T-cell (primary cell): ENCODE results near the gene NAV2. TPM values are rescaled to one million over a fixed set of nuclear protein-coding genes. Genes with fewer than 3 reads are reported as not detected.

Experiments used
- ATAC-seq, 4 experiments: fragments of 200-7000 bp in 3 of 4; fragments of 150-1000 bp in 1 of 4; cut with Tn5 transposase; replicated peaks in 1 of 4; 1 replicate in 3 of 4; 2 replicates in 1 of 4; pipeline ENCODE4 v1.10.0; 2021; ENCODE audit warnings: moderate library complexity in 3 of 4, mild to moderate bottlenecking in 2 of 4, moderate number of reproducible peaks in 1 of 4
- CTCF ChIA-PET, 2 donors: fragments of 300-600 bp; sonication (Branson Sonifier 250); formaldehyde crosslinking; loops; one replicate each; lab custom pipeline; 2022; ENCODE audit warnings: antibody characterized with exemption in 2 of 2; lab: Charles Lee
- POLR2A ChIA-PET, 2 donors: fragments of 300-600 bp; sonication (Branson Sonifier 250); formaldehyde crosslinking; loops; one replicate each; lab custom pipeline; 2022; ENCODE audit warnings: antibody characterized with exemption in 2 of 2; lab: Charles Lee
- DNase-seq, 35 experiments: peaks; one replicate each; pipeline versions ENCODE4 v3.0.0 to v3.0.0-alpha.2; 2013 to 2023
- H3K27ac ChIP-seq: one replicate; pipeline ENCODE4 v1.5.1; 2013; ENCODE audit warnings: low read length
- H3K27me3 ChIP-seq, 2 experiments: replicated peaks in 1 of 2; 1 replicate in 1 of 2; 2 replicates in 1 of 2; pipeline versions ENCODE4 v1.6.1 to v1.7.0; 2013; ENCODE audit warnings: low read length in 1 of 2, mixed read lengths in 1 of 2; ENCODE audit not compliant: control insufficient read depth in 2 of 2, insufficient read depth in 2 of 2; ENCODE audit errors: extremely low read depth in 1 of 2
- H3K36me3 ChIP-seq, 2 donors: 1 replicate in 1 of 2; 2 replicates in 1 of 2; pipeline versions ENCODE4 v1.6.1 to v1.7.0; 2013; ENCODE audit warnings: low read length in 1 of 2; ENCODE audit not compliant: control insufficient read depth in 2 of 2, insufficient read depth in 1 of 2; ENCODE audit errors: extremely low read depth in 1 of 2
- H3K4me1 ChIP-seq, 2 experiments: 1 replicate in 1 of 2; 2 replicates in 1 of 2; pipeline versions ENCODE4 v1.6.1 to v1.7.0; 2013; ENCODE audit warnings: low read length in 2 of 2, mixed read lengths in 1 of 2; ENCODE audit not compliant: insufficient read depth in 2 of 2, control insufficient read depth in 1 of 2; ENCODE audit errors: extremely low read depth in 1 of 2
- H3K4me3 ChIP-seq, 2 donors: 1 replicate in 1 of 2; 2 replicates in 1 of 2; pipeline versions ENCODE4 v1.5.1 to v1.7.0; 2013; ENCODE audit warnings: mild to moderate bottlenecking in 2 of 2, low read length in 1 of 2, moderate library complexity in 1 of 2; ENCODE audit not compliant: control insufficient read depth in 1 of 2; ENCODE audit errors: extremely low read depth in 1 of 2
- H3K9me3 ChIP-seq: 2 replicates; pipeline ENCODE4 v1.7.0; 2013
- H3K27ac Mint-ChIP-seq, 2 donors: one replicate each; pipeline ENCODE4 v1.8.0; 2020 to 2021; ENCODE audit warnings: mild to moderate bottlenecking in 2 of 2, mixed read lengths in 2 of 2
- H3K27me3 Mint-ChIP-seq, 2 donors: one replicate each; pipeline ENCODE4 v1.8.0; 2021 to 2022; ENCODE audit warnings: mixed read lengths in 2 of 2
- H3K36me3 Mint-ChIP-seq: one replicate; pipeline ENCODE4 v1.8.0; 2021; ENCODE audit warnings: mixed read lengths
- H3K4me1 Mint-ChIP-seq, 3 donors: one replicate each; pipeline ENCODE4 v1.8.0; 2020 to 2022; ENCODE audit warnings: mixed read lengths in 3 of 3, mild to moderate bottlenecking in 1 of 3
- H3K4me3 Mint-ChIP-seq, 3 donors: one replicate each; pipeline ENCODE4 v1.8.0; 2020 to 2022; ENCODE audit warnings: mild to moderate bottlenecking in 3 of 3, mixed read lengths in 3 of 3, moderate library complexity in 3 of 3
- H3K9me3 Mint-ChIP-seq, 3 donors: one replicate each; pipeline ENCODE4 v1.8.0; 2020 to 2022; ENCODE audit warnings: mixed read lengths in 3 of 3
- WGBS: methylation state at CpG from one replicate; pipeline ENCODE4 v1.1.5; 2013; ENCODE audit warnings: missing lambda C conversion rate; ENCODE audit not compliant: insufficient coverage; 5-methylcytosine and 5-hydroxymethylcytosine counted together
- total RNA-seq, 35 experiments: library from RNA in 6 of 35; stranded (reverse) in 6 of 35; fragments of 120-200 nt in 1 of 35; gene quantifications; one replicate each; pipeline versions ENCODE4 v1.2.1 to v1.2.4 and lab custom pipeline; 2013 to 2026

Gene NAV2
- total RNA-seq, 5 donors from 2014 or later (not counting 1 experiment from before 2014, with no cell fraction given), result 0.55 to 3.0 (median 1.8) TPM

- POLR2A ChIA-PET, result no interaction called here
- H3K4me1 ChIP-seq, result no peaks in the 10 kb centered on the region
- Mint-ChIP-seq H3K27me3 (peaks cover 0 to 17% of the 10 kb centered on the region in 2 donors), H3K4me1 (no peaks in the 10 kb centered on the region), H3K9me3 (no peaks in the 10 kb centered on the region), H3K27ac (no peak overlapping the region), H3K36me3 (no peaks in the 10 kb centered on the region), H3K4me3 (no peak overlapping the region)
- CTCF ChIA-PET, result no interaction called here
- no peaks in the 10 kb centered on the region for H3K9me3 ChIP-seq
- ATAC-seq (no peak), DNase-seq (no peak)
- no peak overlapping the region for H3K4me3 ChIP-seq
- no peak overlapping the region for H3K27ac ChIP-seq
- 100% methylated on average over 1 of the region's 7 CpGs for WGBS
- H3K27me3 ChIP-seq, result peaks cover 0 to 6% of the 10 kb centered on the region in 2 experiments
- H3K36me3 ChIP-seq, result no peaks in the 10 kb centered on the region
Observed at GRCh38 chr11:20032577-20033260, 320.1 kb downstream of the NAV2 start.

DNA sequence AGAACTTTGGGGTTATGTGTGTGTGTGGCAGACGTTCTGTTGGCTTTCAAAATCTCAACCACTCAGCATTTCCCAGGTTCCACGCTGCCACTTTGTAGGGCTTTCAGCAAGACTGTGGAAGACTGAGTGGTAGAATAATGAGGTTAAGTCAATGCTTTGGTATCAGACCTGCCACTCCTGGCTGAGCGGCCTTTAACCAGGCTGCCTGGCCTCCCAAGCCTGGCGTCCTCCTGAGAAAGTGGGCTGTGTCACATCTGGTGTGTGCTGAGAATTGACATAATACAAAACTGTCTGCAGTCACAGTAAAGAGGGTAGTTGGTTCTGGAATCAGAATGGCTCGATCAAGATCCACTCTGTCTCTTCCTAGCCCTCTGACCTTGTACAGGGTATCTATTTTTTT lies 321.2 kb downstream of the NAV2 start:
- Mint-ChIP-seq H3K27ac (no peak overlapping the region), H3K36me3 (no peaks in the 10 kb centered on the region), H3K4me3 (no peak overlapping the region), H3K27me3 (peaks cover 0 to 19% of the 10 kb centered on the region in 2 donors), H3K4me1 (no peaks in the 10 kb centered on the region), H3K9me3 (no peaks in the 10 kb centered on the region)
- H3K4me3 ChIP-seq, result no peak overlapping the region
- peaks cover 0 to 6% of the 10 kb centered on the region in 2 experiments for H3K27me3 ChIP-seq
- H3K36me3 ChIP-seq, result no peaks in the 10 kb centered on the region
- WGBS, result 100% methylated on average over 1 of the region's 5 CpGs
- CTCF ChIA-PET, result no interaction called here
- H3K4me1 ChIP-seq, result no peaks in the 10 kb centered on the region
- H3K9me3 ChIP-seq, result no peaks in the 10 kb centered on the region
- POLR2A ChIA-PET, result no interaction called here
- DNase-seq (no peak), ATAC-seq (no peak)
- H3K27ac ChIP-seq, result no peak overlapping the region

DNA sequence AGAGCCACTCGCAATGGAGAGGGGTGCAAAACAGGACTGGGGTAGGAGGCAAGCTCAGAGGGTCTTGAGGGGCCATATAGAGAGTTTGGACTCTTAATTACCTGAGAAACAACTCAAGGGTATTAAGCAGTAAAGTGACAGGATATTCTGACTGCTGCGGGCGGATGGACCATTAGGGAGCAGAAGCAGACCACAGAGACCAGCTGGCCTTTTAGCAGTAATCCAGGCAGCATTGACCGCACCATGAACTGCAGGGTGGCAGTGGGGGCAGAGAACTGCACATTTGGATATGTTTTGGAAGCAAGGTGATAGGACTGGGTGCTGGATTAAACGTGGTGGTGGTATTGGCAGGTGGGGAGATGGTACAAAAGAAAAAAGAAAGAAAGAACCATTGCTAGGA lies 322.3 kb downstream of the NAV2 start:
- Mint-ChIP-seq H3K9me3 (no peaks in the 10 kb centered on the region), H3K4me3 (no peak overlapping the region), H3K27me3 (peaks cover 0 to 26% of the 10 kb centered on the region in 2 donors), H3K27ac (no peak overlapping the region), H3K36me3 (no peaks in the 10 kb centered on the region), H3K4me1 (no peaks in the 10 kb centered on the region)
- POLR2A ChIA-PET, result no interaction called here
- H3K4me3 ChIP-seq, result no peak overlapping the region
- 86% methylated on average over 4 of the region's 5 CpGs for WGBS
- no peaks in the 10 kb centered on the region for H3K36me3 ChIP-seq
- H3K4me1 ChIP-seq, result no peaks in the 10 kb centered on the region
- CTCF ChIA-PET, result no interaction called here
- ATAC-seq (no peak), DNase-seq (no peak)
- peaks cover 0 to 6% of the 10 kb centered on the region in 2 experiments for H3K27me3 ChIP-seq
- H3K27ac ChIP-seq, result no peak overlapping the region
- H3K9me3 ChIP-seq, result no peaks in the 10 kb centered on the region

DNA sequence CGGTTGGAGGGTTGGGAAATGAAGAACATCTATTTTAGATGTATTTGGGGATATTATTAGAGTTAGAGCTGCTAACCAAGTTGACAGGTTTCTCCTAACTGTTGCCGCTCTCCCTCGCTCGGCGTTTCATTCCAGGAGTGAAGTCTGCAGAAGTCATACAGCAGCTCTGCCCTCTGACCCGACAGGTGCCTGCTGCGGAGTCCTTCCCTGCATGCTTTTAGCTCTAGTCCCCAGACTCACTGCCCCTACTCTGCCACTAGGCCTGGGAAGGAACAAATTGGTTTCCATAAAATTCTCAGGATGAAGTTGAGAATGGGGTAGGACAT lies 322.7 kb downstream of the NAV2 start:
- Histone ChIP-seq H3K4me1 (no peaks in the 10 kb centered on the region), H3K36me3 (no peaks in the 10 kb centered on the region), H3K4me3 (no peak overlapping the region), H3K27ac (no peak overlapping the region), H3K27me3 (peaks cover 0 to 6% of the 10 kb centered on the region in 2 experiments), H3K9me3 (no peaks in the 10 kb centered on the region)
- ATAC-seq (no peak), DNase-seq (no peak)
- ChIA-PET POLR2A (no interaction called here), CTCF (no interaction called here)
- WGBS, result 83% methylated on average over 6 of the region's 7 CpGs
- Mint-ChIP-seq H3K27me3 (peaks cover 0 to 26% of the 10 kb centered on the region in 2 donors), H3K36me3 (no peaks in the 10 kb centered on the region), H3K27ac (no peak overlapping the region), H3K9me3 (no peaks in the 10 kb centered on the region), H3K4me1 (no peaks in the 10 kb centered on the region), H3K4me3 (no peak overlapping the region)

GRCh38 chr11:20035701-20036601 lies 323.3 kb downstream of the NAV2 start:
- no peaks in the 10 kb centered on the region for H3K4me1 Mint-ChIP-seq
- H3K36me3 Mint-ChIP-seq, result no peaks in the 10 kb centered on the region
- Histone ChIP-seq H3K4me1 (no peaks in the 10 kb centered on the region), H3K36me3 (no peaks in the 10 kb centered on the region), H3K27me3 (peaks cover 0 to 6% of the 10 kb centered on the region in 2 experiments), H3K9me3 (no peaks in the 10 kb centered on the region), H3K4me3 (no peak overlapping the region), H3K27ac (no peak overlapping the region)
- H3K4me3 Mint-ChIP-seq, result no peak overlapping the region
- H3K27ac Mint-ChIP-seq, result no peak overlapping the region
- DNase-seq (no peak), ATAC-seq (no peak)
- POLR2A ChIA-PET, result no interaction called here
- WGBS, result 89% methylated on average over 6 of the region's 15 CpGs
- CTCF ChIA-PET, result no interaction called here
- peaks cover 0 to 26% of the 10 kb centered on the region in 2 donors for H3K27me3 Mint-ChIP-seq
- H3K9me3 Mint-ChIP-seq, result no peaks in the 10 kb centered on the region

- peaks cover 0 to 6% of the 10 kb centered on the region in 2 experiments for H3K27me3 ChIP-seq
- Mint-ChIP-seq H3K27me3 (peaks cover 0 to 26% of the 10 kb centered on the region in 2 donors), H3K4me1 (no peaks in the 10 kb centered on the region), H3K36me3 (no peaks in the 10 kb centered on the region), H3K9me3 (no peaks in the 10 kb centered on the region), H3K4me3 (no peak overlapping the region), H3K27ac (no peak overlapping the region)
- H3K4me3 ChIP-seq, result no peak overlapping the region
- DNase-seq (no peak), ATAC-seq (no peak)
- no peaks in the 10 kb centered on the region for H3K4me1 ChIP-seq
- H3K36me3 ChIP-seq, result no peaks in the 10 kb centered on the region
- POLR2A ChIA-PET, result no interaction called here
- no peaks in the 10 kb centered on the region for H3K9me3 ChIP-seq
- H3K27ac ChIP-seq, result no peak overlapping the region
- CTCF ChIA-PET, result no interaction called here
- WGBS, result 90% methylated on average over 2 of the region's 8 CpGs
Observed at GRCh38 chr11:20036626-20037335, 324.1 kb downstream of the NAV2 start.
